ENCODE data around the gene ZNF558. TPM values are rescaled to one million over a fixed set of nuclear protein-coding genes. Genes with fewer than 3 reads are reported as not detected.

Gene ZNF558
- total and polyA plus RNA-seq, 2 of the 8 experiments (the other 6 are each of a cell fraction or from before 2014, with no cell fraction given) = 4.3 to 14.3 TPM

DNA sequence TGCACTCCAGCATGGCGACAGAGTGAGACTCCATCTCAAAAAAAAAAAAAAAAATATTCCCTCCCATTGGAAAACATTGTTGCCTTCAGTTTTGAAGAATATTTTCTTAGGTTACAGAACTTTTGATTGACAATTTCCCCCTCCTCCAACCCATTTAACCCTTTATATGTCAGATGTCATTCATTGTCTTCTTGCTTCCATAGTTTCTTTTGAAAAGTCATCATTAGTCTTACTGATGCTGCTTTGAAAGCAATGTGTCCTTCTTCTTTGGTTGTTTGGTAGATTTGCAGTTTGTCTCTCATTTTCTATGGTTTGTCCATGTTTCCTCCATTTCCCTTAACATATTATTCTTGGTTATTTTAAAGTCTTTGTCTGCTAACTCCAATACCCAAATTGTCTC, 25.4 kb downstream of the ZNF558 start (continued):
- TF ChIP-seq, protein P1, sequence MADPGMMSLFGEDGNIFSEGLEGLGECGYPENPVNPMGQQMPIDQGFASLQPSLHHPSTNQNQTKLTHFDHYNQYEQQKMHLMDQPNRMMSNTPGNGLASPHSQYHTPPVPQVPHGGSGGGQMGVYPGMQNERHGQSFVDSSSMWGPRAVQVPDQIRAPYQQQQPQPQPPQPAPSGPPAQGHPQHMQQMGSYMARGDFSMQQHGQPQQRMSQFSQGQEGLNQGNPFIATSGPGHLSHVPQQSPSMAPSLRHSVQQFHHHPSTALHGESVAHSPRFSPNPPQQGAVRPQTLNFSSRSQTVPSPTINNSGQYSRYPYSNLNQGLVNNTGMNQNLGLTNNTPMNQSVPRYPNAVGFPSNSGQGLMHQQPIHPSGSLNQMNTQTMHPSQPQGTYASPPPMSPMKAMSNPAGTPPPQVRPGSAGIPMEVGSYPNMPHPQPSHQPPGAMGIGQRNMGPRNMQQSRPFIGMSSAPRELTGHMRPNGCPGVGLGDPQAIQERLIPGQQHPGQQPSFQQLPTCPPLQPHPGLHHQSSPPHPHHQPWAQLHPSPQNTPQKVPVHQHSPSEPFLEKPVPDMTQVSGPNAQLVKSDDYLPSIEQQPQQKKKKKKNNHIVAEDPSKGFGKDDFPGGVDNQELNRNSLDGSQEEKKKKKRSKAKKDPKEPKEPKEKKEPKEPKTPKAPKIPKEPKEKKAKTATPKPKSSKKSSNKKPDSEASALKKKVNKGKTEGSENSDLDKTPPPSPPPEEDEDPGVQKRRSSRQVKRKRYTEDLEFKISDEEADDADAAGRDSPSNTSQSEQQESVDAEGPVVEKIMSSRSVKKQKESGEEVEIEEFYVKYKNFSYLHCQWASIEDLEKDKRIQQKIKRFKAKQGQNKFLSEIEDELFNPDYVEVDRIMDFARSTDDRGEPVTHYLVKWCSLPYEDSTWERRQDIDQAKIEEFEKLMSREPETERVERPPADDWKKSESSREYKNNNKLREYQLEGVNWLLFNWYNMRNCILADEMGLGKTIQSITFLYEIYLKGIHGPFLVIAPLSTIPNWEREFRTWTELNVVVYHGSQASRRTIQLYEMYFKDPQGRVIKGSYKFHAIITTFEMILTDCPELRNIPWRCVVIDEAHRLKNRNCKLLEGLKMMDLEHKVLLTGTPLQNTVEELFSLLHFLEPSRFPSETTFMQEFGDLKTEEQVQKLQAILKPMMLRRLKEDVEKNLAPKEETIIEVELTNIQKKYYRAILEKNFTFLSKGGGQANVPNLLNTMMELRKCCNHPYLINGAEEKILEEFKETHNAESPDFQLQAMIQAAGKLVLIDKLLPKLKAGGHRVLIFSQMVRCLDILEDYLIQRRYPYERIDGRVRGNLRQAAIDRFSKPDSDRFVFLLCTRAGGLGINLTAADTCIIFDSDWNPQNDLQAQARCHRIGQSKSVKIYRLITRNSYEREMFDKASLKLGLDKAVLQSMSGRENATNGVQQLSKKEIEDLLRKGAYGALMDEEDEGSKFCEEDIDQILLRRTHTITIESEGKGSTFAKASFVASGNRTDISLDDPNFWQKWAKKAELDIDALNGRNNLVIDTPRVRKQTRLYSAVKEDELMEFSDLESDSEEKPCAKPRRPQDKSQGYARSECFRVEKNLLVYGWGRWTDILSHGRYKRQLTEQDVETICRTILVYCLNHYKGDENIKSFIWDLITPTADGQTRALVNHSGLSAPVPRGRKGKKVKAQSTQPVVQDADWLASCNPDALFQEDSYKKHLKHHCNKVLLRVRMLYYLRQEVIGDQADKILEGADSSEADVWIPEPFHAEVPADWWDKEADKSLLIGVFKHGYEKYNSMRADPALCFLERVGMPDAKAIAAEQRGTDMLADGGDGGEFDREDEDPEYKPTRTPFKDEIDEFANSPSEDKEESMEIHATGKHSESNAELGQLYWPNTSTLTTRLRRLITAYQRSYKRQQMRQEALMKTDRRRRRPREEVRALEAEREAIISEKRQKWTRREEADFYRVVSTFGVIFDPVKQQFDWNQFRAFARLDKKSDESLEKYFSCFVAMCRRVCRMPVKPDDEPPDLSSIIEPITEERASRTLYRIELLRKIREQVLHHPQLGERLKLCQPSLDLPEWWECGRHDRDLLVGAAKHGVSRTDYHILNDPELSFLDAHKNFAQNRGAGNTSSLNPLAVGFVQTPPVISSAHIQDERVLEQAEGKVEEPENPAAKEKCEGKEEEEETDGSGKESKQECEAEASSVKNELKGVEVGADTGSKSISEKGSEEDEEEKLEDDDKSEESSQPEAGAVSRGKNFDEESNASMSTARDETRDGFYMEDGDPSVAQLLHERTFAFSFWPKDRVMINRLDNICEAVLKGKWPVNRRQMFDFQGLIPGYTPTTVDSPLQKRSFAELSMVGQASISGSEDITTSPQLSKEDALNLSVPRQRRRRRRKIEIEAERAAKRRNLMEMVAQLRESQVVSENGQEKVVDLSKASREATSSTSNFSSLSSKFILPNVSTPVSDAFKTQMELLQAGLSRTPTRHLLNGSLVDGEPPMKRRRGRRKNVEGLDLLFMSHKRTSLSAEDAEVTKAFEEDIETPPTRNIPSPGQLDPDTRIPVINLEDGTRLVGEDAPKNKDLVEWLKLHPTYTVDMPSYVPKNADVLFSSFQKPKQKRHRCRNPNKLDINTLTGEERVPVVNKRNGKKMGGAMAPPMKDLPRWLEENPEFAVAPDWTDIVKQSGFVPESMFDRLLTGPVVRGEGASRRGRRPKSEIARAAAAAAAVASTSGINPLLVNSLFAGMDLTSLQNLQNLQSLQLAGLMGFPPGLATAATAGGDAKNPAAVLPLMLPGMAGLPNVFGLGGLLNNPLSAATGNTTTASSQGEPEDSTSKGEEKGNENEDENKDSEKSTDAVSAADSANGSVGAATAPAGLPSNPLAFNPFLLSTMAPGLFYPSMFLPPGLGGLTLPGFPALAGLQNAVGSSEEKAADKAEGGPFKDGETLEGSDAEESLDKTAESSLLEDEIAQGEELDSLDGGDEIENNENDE (IDR thresholded peaks at IDR 0.05; ENCODE audit: insufficient replicate concordance, low read length) = no peak
- TF ChIP-seq SUZ12 (IDR thresholded peaks at IDR 0.05; ENCODE audit: low read length) (no peak), YY1 (IDR thresholded peaks at IDR 0.05; ENCODE audit: low read depth, low read length) (no peak), TAF1 (IDR thresholded peaks at IDR 0.05; ENCODE audit: low read depth, low read length) (no peak), BACH1 (IDR thresholded peaks at IDR 0.05; ENCODE audit: low read length) (no peak), MAFK (IDR thresholded peaks at IDR 0.05; ENCODE audit: low read depth, low read length) (no peak), EZH2 (IDR thresholded peaks at IDR 0.05; ENCODE audit: low read depth, low read length, severe bottlenecking) (no peak), TCF12 (IDR thresholded peaks at IDR 0.05; ENCODE audit: low read depth, low read length) (no peak), RBBP5 (IDR thresholded peaks at IDR 0.05; ENCODE audit: borderline replicate concordance, low read depth, low read length) (no peak)
- TF ChIP-seq, protein P2, sequence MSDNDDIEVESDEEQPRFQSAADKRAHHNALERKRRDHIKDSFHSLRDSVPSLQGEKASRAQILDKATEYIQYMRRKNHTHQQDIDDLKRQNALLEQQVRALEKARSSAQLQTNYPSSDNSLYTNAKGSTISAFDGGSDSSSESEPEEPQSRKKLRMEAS (IDR thresholded peaks at IDR 0.05) = no peak
- TF ChIP-seq, protein P3, sequence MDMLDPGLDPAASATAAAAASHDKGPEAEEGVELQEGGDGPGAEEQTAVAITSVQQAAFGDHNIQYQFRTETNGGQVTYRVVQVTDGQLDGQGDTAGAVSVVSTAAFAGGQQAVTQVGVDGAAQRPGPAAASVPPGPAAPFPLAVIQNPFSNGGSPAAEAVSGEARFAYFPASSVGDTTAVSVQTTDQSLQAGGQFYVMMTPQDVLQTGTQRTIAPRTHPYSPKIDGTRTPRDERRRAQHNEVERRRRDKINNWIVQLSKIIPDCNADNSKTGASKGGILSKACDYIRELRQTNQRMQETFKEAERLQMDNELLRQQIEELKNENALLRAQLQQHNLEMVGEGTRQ (IDR thresholded peaks at IDR 0.05; ENCODE audit: low read length) = no peak
